Esophagus muscularis mucosa (tissue), 4 donors: ENCODE results near the gene TAOK1. TPM values are rescaled to one million over a fixed set of nuclear protein-coding genes. Genes with fewer than 3 reads are reported as not detected.
A peak's percentile ranks its signal among the peaks of the same experiment; 100 is the strongest.

Source experiments
- DNase-seq: peaks from one replicate; pipeline ENCODE4 v3.0.0-alpha.2; 2017; ENCODE audit errors: extremely low spot score
- H3K27ac ChIP-seq, 4 donors: fragments of 200-600 bp; sonication (generic); replicated peaks in 1 of 4; 1 replicate in 3 of 4; 2 replicates in 1 of 4; pipeline ENCODE4 v1.5.1; 2016 to 2019; ENCODE audit warnings: mild to moderate bottlenecking in 1 of 4
- H3K27me3 ChIP-seq, 4 donors: fragments of 200-600 bp; sonication (generic); one replicate each; pipeline versions ENCODE4 v1.5.1 to v1.6.0; 2016 to 2019
- H3K36me3 ChIP-seq, 4 donors: fragments of 200-600 bp; sonication (generic); one replicate each; pipeline ENCODE4 v1.5.1; 2016 to 2019
- H3K4me1 ChIP-seq, 4 donors: fragments of 200-600 bp; sonication (generic); one replicate each; pipeline ENCODE4 v1.5.1; 2016 to 2019
- H3K4me3 ChIP-seq, 4 donors: fragments of 200-600 bp; sonication (generic); 1 replicate in 2 of 4; 2 replicates in 2 of 4; pipeline ENCODE4 v1.5.1; 2016 to 2019; ENCODE audit warnings: mild to moderate bottlenecking in 4 of 4, moderate library complexity in 1 of 4
- H3K9me3 ChIP-seq, 4 donors: fragments of 200-600 bp; sonication (generic); 1 replicate in 3 of 4; 2 replicates in 1 of 4; pipeline ENCODE4 v1.5.1; 2016 to 2019
- EP300 ChIP-seq: sonication (generic); formaldehyde crosslinking; IDR thresholded peaks from one replicate; pipeline ENCODE4 v1.6.1; 2017; ENCODE audit warnings: antibody characterized with exemption
- POLR2A ChIP-seq: fragments of 450-650 bp; IDR thresholded peaks from one replicate; pipeline ENCODE4 v1.6.1; 2017; ENCODE audit warnings: antibody characterized with exemption, moderate library complexity, mild to moderate bottlenecking, low read depth
- POLR2AphosphoS5 ChIP-seq, 2 donors: sonication (generic); formaldehyde crosslinking; IDR thresholded peaks; one replicate each; pipeline ENCODE4 v1.6.1; 2017; ENCODE audit warnings: antibody characterized with exemption in 2 of 2
- WGBS: methylation state at CpG from one replicate; pipeline ENCODE4 v1.1.5; 2018; 5-methylcytosine and 5-hydroxymethylcytosine counted together
- intact Hi-C: fragments of 100-400 bp; cut with DNase I; formaldehyde crosslinking; loops from one replicate; pipeline ENCODE4 v1.15.1; 2023
- total RNA-seq, 4 donors: library from RNA; depleted of rRNA; stranded (reverse); fragments of >200 nt; gene quantifications; one replicate each; pipeline versions ENCODE4 v1.1.0 to v1.2.1, GENCODE V29; 2016
- TF ChIP-seq, protein P1 (sequence below), 3 experiments: fragments of 200-600 bp in 2 of 3; fragments of 450-650 bp in 1 of 3; sonication (generic) in 2 of 3; IDR thresholded peaks; one replicate each; pipeline ENCODE4 v1.5.1; 2017 to 2019; ENCODE audit warnings: antibody characterized with exemption in 3 of 3, mild to moderate bottlenecking in 2 of 3, moderate library complexity in 1 of 3

TAOK1 gene
- total RNA-seq, 4 donors from 2014 or later = 48.7 to 73.1 (median 58.9) TPM

GRCh38 chr17:29568331-29569244 is 178.4 kb downstream of the TAOK1 start, which contains the start of gene TP53I13:
Gene TP53I13, plus strand, starts transcription at chr17:29568701. Its CDS starts 58 bp downstream, at chr17:29568759.
- peak within 1 kb of the TSS; percentile 85 to 91 (median 89) for H3K27ac ChIP-seq
- WGBS = 4% methylated on average over 10 of the region's 85 CpGs
- H3K36me3 ChIP-seq = peaks cover 0 to 19% (median 2%) of the 10 kb centered on the region in 4 donors
- intact Hi-C loops = no loop called here
- no peaks in the 10 kb centered on the region for H3K27me3 ChIP-seq
- H3K9me3 ChIP-seq = no peaks in the 10 kb centered on the region
- TF ChIP-seq POLR2AphosphoS5 (IDR thresholded peaks at IDR 0.05) = peak; percentile 56 to 79
- TF ChIP-seq POLR2A = no peak
- peak within 1 kb of the TSS; percentile 68 to 78 (median 71) for H3K4me3 ChIP-seq
- H3K4me1 ChIP-seq = peaks cover 37 to 82% (median 70%) of the 10 kb centered on the region in 4 donors
- DNase-seq = peak; percentile 96

DNA sequence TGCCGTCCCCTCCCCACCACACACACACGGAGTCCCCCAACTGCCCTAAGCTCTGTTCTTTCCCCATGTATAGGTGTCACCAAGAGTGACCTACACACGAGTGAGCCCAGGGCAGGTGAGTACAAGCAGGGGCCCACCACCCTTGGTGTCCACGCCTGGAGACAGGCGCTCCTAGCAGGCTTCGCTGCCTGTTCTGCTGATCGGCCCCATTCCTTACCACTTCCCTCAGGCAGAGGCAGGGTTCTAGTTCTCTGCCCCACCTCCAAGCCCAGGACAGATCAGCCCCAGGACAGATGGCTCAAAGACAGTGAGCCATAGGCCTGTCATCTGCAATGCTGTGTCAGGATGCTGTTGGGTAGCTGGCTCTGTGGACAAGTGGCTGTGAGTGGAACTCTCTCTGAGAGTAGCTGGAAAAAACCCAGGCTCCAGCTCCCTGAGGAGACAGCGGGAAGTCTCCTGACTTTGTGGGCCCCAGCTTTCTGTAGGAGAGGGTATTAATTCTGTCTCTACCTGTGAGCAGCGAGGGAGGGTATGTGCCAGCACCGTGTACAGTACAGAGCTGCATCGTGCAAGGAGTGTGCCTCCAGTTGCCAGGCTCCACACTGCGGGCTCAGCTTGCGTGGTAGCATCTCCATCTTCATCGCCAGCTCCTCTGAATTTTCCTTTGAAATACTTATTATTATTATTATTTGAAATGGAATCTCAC is 179.2 kb downstream of the TAOK1 start:
- intact Hi-C loops = no loop called here
- no peak for DNase-seq

DNA sequence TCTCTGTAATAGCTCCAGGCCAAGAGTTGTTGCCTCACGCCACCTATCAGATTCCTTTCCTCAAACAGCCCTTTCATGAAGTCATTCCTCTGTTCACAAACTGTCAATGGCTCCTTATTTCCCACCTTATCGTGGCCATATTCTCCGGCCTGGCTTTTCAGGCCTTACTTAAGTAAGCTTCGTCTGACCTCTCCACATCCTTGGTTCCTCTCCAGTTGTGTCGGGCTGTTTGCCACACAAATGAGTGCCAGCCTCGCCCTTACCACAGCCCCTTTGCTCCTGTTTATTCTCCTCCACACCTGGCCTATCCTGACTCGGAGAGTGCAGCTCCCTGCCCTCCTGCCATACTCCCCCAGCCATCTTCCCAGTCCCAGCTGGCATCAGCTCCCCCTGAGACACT is 180.4 kb downstream of the TAOK1 start:
- Histone ChIP-seq H3K27me3 (no peaks in the 10 kb centered on the region), H3K27ac (no peak overlapping the region), H3K9me3 (no peaks in the 10 kb centered on the region), H3K4me3 (no peak overlapping the region), H3K4me1 (peaks cover 36 to 70% (median 59%) of the 10 kb centered on the region in 4 donors), H3K36me3 (peaks cover 16 to 39% (median 21%) of the 10 kb centered on the region in 4 donors)
- TF ChIP-seq, protein P1, sequence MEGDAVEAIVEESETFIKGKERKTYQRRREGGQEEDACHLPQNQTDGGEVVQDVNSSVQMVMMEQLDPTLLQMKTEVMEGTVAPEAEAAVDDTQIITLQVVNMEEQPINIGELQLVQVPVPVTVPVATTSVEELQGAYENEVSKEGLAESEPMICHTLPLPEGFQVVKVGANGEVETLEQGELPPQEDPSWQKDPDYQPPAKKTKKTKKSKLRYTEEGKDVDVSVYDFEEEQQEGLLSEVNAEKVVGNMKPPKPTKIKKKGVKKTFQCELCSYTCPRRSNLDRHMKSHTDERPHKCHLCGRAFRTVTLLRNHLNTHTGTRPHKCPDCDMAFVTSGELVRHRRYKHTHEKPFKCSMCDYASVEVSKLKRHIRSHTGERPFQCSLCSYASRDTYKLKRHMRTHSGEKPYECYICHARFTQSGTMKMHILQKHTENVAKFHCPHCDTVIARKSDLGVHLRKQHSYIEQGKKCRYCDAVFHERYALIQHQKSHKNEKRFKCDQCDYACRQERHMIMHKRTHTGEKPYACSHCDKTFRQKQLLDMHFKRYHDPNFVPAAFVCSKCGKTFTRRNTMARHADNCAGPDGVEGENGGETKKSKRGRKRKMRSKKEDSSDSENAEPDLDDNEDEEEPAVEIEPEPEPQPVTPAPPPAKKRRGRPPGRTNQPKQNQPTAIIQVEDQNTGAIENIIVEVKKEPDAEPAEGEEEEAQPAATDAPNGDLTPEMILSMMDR (IDR thresholded peaks at IDR 0.05) = no peak
- TF ChIP-seq EP300 (no peak), POLR2AphosphoS5 (IDR thresholded peaks at IDR 0.05) (no peak), POLR2A (no peak)
- DNase-seq = no peak
- intact Hi-C loops = no loop called here
- 86% methylated on average over 7 of the region's 7 CpGs for whole genome bisulfite sequencing

More for the DNA sequence above, 179.2 kb downstream of the TAOK1 start:
- Histone ChIP-seq H3K4me3 (peak overlapping the region; percentile 68 to 78 (median 71)), H3K27me3 (no peaks in the 10 kb centered on the region), H3K27ac (peak overlapping the region; percentile 85 to 91 (median 89)), H3K9me3 (no peaks in the 10 kb centered on the region), H3K36me3 (peaks cover 5 to 27% (median 9%) of the 10 kb centered on the region in 4 donors), H3K4me1 (peaks cover 37 to 81% (median 67%) of the 10 kb centered on the region in 4 donors)
- WGBS = 66% methylated on average over 13 of the region's 14 CpGs
- TF ChIP-seq POLR2A = no peak
- no peak for TF ChIP-seq POLR2AphosphoS5 (IDR thresholded peaks at IDR 0.05)
- TF ChIP-seq, protein P1 (IDR thresholded peaks at IDR 0.05) = no peak
- TF ChIP-seq EP300 = no peak

GRCh38 chr17:29571486-29571882 is 181.3 kb downstream of the TAOK1 start:
- Histone ChIP-seq H3K27ac (peak overlapping the region in 1 of 4 donors; percentile 57), H3K4me1 (peaks cover 27 to 60% (median 49%) of the 10 kb centered on the region in 4 donors), H3K27me3 (no peaks in the 10 kb centered on the region), H3K9me3 (no peaks in the 10 kb centered on the region), H3K4me3 (no peak overlapping the region), H3K36me3 (peaks cover 26 to 48% (median 30%) of the 10 kb centered on the region in 4 donors)
- intact Hi-C loops = no loop called here
- TF ChIP-seq POLR2A = no peak
- no peak for TF ChIP-seq POLR2AphosphoS5 (IDR thresholded peaks at IDR 0.05)
- TF ChIP-seq EP300 = no peak
- TF ChIP-seq, protein P1 (IDR thresholded peaks at IDR 0.05) = no peak
- 93% methylated on average over 6 of the region's 6 CpGs for WGBS
- DNase-seq = no peak
